Ovary (tissue), 9 donors: ENCODE measurements around the gene CCDC33. TPM values are rescaled to one million over a fixed set of nuclear protein-coding genes. Genes with fewer than 3 reads are reported as not detected.

ENCODE experiments used
- DNase-seq, 5 donors: peaks; one replicate each; pipeline ENCODE4 v3.0.0-alpha.2; 2019 to 2020
- H3K27ac ChIP-seq, 2 donors: fragments of 200-600 bp; one replicate each; pipeline versions ENCODE4 v1.5.1 to v1.8.0; 2019 to 2022
- H3K27me3 ChIP-seq: fragments of 200-600 bp; one replicate; pipeline ENCODE4 v1.8.0; 2022
- H3K36me3 ChIP-seq: fragments of 200-600 bp; sonication (generic); one replicate; pipeline ENCODE4 v1.5.1; 2019
- H3K4me1 ChIP-seq: one replicate; pipeline ENCODE4 v1.8.1; 2013; ENCODE audit warnings: mild to moderate bottlenecking, moderate library complexity; ENCODE audit not compliant: insufficient read depth
- H3K4me3 ChIP-seq: fragments of 200-600 bp; sonication (generic); one replicate; pipeline ENCODE4 v1.5.1; 2017
- H3K9me3 ChIP-seq, 2 donors: fragments of 200-600 bp in 1 of 2; sonication (generic) in 1 of 2; one replicate each; pipeline versions ENCODE4 v1.5.1 to v1.8.1; 2013 to 2019; ENCODE audit warnings: mild to moderate bottlenecking in 1 of 2, moderate library complexity in 1 of 2
- CTCF ChIP-seq, 3 donors: fragments of 450-650 bp in 2 of 3; fragments of 200-600 bp in 1 of 3; IDR thresholded peaks; one replicate each; pipeline versions ENCODE4 v1.5.1 to v1.8.0; 2016 to 2022; ENCODE audit warnings: antibody characterized with exemption in 3 of 3, mild to moderate bottlenecking in 1 of 3
- EP300 ChIP-seq: sonication (generic); formaldehyde crosslinking; IDR thresholded peaks from one replicate; pipeline ENCODE4 v1.6.1; 2017; ENCODE audit warnings: antibody characterized with exemption
- POLR2A ChIP-seq: fragments of 450-650 bp; IDR thresholded peaks from one replicate; pipeline ENCODE4 v1.6.1; 2017; ENCODE audit warnings: antibody characterized with exemption, mild to moderate bottlenecking, moderate library complexity
- WGBS, 3 donors: extraction: QIAGEN DNeasy Blood & Tissue Kit in 1 of 3; methylation state at CpG; one replicate each; pipeline versions ENCODE4 v1.1.5 to v1.1.7; 2013 to 2017; 5-methylcytosine and 5-hydroxymethylcytosine counted together
- intact Hi-C, 4 donors: fragments of 100-400 bp; cut with DNase I; formaldehyde crosslinking; loops; one replicate each; pipeline versions ENCODE4 v1.11.0 to v1.15.1; 2022 to 2023
- polyA plus RNA-seq, 2 donors: library from polyadenylated mRNA; stranded (reverse); fragments of 200-250 nt in 1 of 2; fragments of 350-450 nt in 1 of 2; fragmentation: Illumina TruSeq in 1 of 2; extraction: RNeasy Lipid Tissue Mini Kit (QIAGEN cat#74804) in 1 of 2; gene quantifications; one replicate each; pipeline ENCODE4 v1.2.3, GENCODE V29; 2013 to 2014
- total RNA-seq, 7 donors: library from RNA; depleted of rRNA in 2 of 7; stranded (reverse); fragments of >200 nt in 2 of 7; fragmentation: NEBNext Ultra II Directional in 3 of 7; extraction: Animal tissue kit (Norgen Biotek cat#: 25700) in 3 of 7; gene quantifications; one replicate each; pipeline versions ENCODE4 v1.1.0 to v1.2.4, GENCODE V29; 2016 to 2023
- donor health status: DM: no; HTN: no; CAD: no; lungs with moderate emphysema.
- donor health status: DM: no; HTN: no; CAD: no.
- donor health status: Bipolar disorder and iron deficiency.
- donor health status: DM: yes; HTN: yes; CAD: no.
- donor health status: DM: no; HTN: no; CAD: no.
- donor health status: DM: yes; HTN: yes; CAD: no.

CCDC33 gene
- total and polyA plus RNA-seq, 9 donors: 0.10 to 24.7 (median 1.9) TPM; not detected in 3

DNA sequence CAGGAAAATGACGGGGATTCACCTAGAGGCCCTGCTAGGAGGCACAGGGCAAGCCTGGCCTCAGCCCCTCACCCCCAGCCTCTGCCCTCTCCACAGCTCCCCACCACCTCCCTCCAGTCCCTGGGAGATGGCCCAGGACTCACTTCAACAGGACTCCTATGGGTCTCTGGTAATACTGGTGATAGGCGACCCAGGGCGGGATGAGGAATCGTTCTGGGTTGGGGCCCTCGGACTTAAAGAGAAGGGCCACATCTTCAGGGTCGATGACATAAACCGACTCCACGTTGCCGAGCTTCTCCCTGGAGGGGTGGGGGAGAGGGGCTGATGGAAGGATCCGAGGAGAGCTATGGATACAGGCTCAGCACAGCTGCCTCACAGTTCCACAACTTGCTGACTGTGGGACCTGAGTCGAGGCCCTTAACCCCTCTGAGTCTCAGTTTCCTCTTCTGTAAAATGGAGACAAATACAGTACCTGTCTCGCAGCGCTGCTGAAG is 111.7 kb downstream of the CCDC33 start:
- no peak overlapping the region for H3K27ac ChIP-seq
- 94 to 97% (median 96%) methylated on average over 13 of the region's 13 CpGs for WGBS, 3 donors

GRCh38 chr15:74349241-74349778 is 113.2 kb downstream of the CCDC33 start:
- intact Hi-C loops: no loop called here
- no peaks in the 10 kb centered on the region for H3K9me3 ChIP-seq
- no peak for TF ChIP-seq CTCF (IDR thresholded peaks at IDR 0.05)
- TF ChIP-seq EP300: no peak
- TF ChIP-seq POLR2A: no peak
- H3K36me3 ChIP-seq: no peaks in the 10 kb centered on the region
- no peaks in the 10 kb centered on the region for H3K27me3 ChIP-seq
- peaks cover 6% of the 10 kb centered on the region for H3K4me1 ChIP-seq
- DNase-seq: no peak
- 66 to 81% (median 76%) methylated on average over 3 of the region's 3 CpGs for WGBS, 3 donors
- H3K4me3 ChIP-seq: no peak overlapping the region
- peak overlapping the region in 1 of 2 donors; percentile 32 for H3K27ac ChIP-seq

More for the DNA sequence above, 111.7 kb downstream of the CCDC33 start:
- intact Hi-C loops: no loop called here
- peak in 2 of 5 donors; percentile 23 to 25 for DNase-seq
- H3K4me3 ChIP-seq: no peak overlapping the region
- no peaks in the 10 kb centered on the region for H3K9me3 ChIP-seq
- no peaks in the 10 kb centered on the region for H3K36me3 ChIP-seq
- peaks cover 6% of the 10 kb centered on the region for H3K4me1 ChIP-seq
- H3K27me3 ChIP-seq: no peaks in the 10 kb centered on the region
- TF ChIP-seq POLR2A (no peak), EP300 (no peak), CTCF (IDR thresholded peaks at IDR 0.05) (no peak)

DNA sequence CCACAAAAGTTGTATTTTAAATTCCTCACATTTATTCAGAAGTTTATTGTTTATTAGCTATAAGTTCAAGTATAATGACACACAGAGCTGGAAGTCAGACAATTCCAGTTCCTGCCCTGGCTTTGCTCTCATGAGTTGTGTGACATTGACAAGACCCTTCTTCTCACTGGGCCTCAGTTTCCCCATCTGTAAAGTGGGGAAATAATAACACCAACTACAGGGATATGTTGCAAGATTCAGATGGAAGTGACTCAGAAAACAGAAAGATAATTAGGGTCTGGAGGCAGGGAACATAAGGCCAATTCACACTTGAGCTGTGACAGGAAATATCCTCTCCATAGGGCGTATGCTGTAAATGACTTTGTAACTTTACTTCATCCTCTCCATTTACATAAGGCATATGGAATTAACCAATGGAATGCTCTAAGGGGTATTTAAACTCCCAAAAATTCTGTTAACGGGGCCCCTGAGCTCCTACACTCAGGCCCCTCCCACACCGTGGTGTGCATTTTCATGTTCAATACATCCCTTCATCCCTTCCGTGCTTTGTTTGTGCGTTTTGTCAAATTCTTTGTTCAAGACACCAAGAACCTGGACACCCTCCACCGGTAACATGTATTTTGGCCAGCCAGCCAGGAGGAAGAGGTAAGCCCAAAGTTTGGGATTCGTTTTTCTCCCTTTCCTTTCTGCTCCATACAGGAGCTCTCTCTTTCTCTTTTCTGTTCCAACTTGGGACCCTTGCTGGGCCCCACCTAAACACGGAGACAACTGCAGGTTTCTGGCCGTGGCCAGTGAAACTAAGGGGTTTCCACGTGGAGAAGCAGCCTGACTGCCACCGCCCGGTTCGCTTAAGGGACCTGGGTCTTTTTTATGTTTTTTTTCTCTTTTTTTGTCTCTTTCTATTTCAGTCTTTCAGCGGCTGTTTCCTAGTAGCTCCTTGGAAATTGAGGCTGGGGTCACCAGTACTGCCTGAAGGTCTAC is 114.5 kb downstream of the CCDC33 start:
- Histone ChIP-seq H3K27me3 (no peaks in the 10 kb centered on the region), H3K9me3 (no peaks in the 10 kb centered on the region), H3K36me3 (no peaks in the 10 kb centered on the region), H3K27ac (no peak overlapping the region), H3K4me3 (no peak overlapping the region), H3K4me1 (peaks cover 6% of the 10 kb centered on the region)
- DNase-seq: no peak
- 75 to 89% (median 88%) methylated on average over 14 of the region's 14 CpGs for WGBS, 3 donors
- intact Hi-C loops: no loop called here
- TF ChIP-seq CTCF (IDR thresholded peaks at IDR 0.05) (no peak), POLR2A (no peak), EP300 (no peak)

DNA sequence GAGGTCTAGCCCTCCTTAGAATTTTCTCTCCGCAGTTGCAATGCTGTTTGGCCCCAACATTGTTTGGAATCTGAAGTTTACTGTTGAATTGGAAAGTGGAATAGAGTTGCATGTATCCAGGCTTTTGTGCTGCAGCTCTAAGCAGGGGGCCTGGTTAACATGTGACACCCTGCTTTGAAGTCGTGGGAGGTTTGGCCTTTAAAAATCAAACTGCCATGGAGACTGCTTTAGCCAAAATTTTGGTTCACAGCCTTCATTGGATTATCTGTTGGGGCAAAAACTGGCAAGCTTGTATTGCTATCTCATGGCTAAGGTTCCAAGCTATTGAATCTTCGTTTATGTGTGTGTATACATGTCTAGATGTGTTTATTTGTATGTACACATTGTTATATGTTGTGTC is 115.5 kb downstream of the CCDC33 start:
- no peak for TF ChIP-seq CTCF (IDR thresholded peaks at IDR 0.05)
- no peak for TF ChIP-seq POLR2A
- no peak for TF ChIP-seq EP300
- Histone ChIP-seq H3K27ac (no peak overlapping the region), H3K36me3 (no peaks in the 10 kb centered on the region), H3K9me3 (no peaks in the 10 kb centered on the region), H3K27me3 (no peaks in the 10 kb centered on the region), H3K4me1 (peaks cover 6% of the 10 kb centered on the region), H3K4me3 (no peak overlapping the region)
- WGBS, 3 donors: 11 to 26% (median 21%) methylated on average over 3 of the region's 3 CpGs
- DNase-seq: no peak
- intact Hi-C loops: no loop called here
